Progenitor cell of endocrine pancreas (in vitro differentiated cells): ENCODE results near the gene RALGAPA2. TPM values are rescaled to one million over a fixed set of nuclear protein-coding genes. Genes with fewer than 3 reads are reported as not detected.
A peak's percentile ranks its signal among the peaks of the same experiment; 100 is the strongest.

Source experiments
- DNase-seq: peaks from one replicate; pipeline ENCODE4 v3.0.0; 2021; ENCODE audit warnings: low spot score; ENCODE audit not compliant: unreplicated experiment
- H3K27ac Mint-ChIP-seq: 2 replicates; pipeline ENCODE4 v1.8.0; 2021; ENCODE audit warnings: mild to moderate bottlenecking, moderate library complexity, mixed read lengths
- H3K27me3 Mint-ChIP-seq: 2 replicates; pipeline ENCODE4 v1.8.0; 2021; ENCODE audit warnings: mixed read lengths
- H3K36me3 Mint-ChIP-seq: 2 replicates; pipeline ENCODE4 v1.8.0; 2022; ENCODE audit warnings: mixed read lengths; ENCODE audit not compliant: insufficient read depth
- H3K4me1 Mint-ChIP-seq: 2 replicates; pipeline ENCODE4 v1.8.0; 2021; ENCODE audit warnings: low read depth, mixed read lengths
- H3K4me3 Mint-ChIP-seq: 2 replicates; pipeline ENCODE4 v1.8.0; 2021; ENCODE audit warnings: low read depth, mild to moderate bottlenecking, moderate library complexity, mixed read lengths
- H3K9me3 Mint-ChIP-seq: 2 replicates; pipeline ENCODE4 v1.8.0; 2021; ENCODE audit warnings: low read depth, mixed read lengths
- total RNA-seq: library from RNA; stranded (reverse); gene quantifications from 2 replicates; pipeline ENCODE4 v1.2.1, GENCODE V29; 2021
- TF ChIP-seq, protein P1 (sequence below): fragments of 200-600 bp; sonication (generic); IDR thresholded peaks from one replicate; pipeline ENCODE4 v1.5.0; 2021; ENCODE audit warnings: antibody characterized with exemption, mild to moderate bottlenecking; ENCODE audit not compliant: unreplicated experiment

Gene RALGAPA2
- total RNA-seq, 1 donor from 2014 or later = 109 TPM

DNA sequence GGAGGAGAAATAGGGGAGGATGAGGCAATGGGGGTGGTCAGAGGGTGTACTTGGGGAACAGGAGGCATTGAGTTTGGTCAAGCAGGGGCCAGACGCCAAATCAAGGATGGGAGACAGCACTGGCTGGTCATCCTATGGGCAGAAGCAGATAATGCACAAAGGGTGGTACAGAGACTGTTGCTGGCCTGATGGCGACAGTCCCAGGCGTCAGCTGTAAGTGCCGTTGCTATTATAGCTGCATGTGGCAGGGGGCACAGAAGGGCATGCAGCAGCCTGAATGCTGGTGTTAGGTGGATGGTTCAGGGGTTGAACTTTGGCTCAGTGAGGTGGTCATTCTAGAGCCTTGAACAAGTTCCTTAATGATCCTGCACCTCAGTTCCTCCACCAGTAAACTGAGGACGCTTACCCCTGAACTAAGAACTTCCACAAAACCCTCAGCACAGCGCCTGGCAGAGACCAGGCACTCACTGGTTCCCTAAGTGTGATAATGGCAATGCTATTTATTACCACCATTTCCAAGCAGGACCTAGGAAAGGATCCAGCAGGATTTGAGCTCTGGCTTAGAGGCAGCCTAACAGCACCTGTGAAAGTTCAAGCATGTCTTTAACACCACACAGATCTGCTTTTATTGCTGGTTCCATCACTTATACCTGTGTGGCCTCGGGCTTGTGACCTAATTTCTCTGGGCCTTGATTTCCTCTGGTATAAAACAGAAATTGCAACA, 181.9 kb downstream of the RALGAPA2 start:
- no peak overlapping the region for H3K27ac Mint-ChIP-seq
- no peaks in the 10 kb centered on the region for H3K9me3 Mint-ChIP-seq
- TF ChIP-seq, protein P1, sequence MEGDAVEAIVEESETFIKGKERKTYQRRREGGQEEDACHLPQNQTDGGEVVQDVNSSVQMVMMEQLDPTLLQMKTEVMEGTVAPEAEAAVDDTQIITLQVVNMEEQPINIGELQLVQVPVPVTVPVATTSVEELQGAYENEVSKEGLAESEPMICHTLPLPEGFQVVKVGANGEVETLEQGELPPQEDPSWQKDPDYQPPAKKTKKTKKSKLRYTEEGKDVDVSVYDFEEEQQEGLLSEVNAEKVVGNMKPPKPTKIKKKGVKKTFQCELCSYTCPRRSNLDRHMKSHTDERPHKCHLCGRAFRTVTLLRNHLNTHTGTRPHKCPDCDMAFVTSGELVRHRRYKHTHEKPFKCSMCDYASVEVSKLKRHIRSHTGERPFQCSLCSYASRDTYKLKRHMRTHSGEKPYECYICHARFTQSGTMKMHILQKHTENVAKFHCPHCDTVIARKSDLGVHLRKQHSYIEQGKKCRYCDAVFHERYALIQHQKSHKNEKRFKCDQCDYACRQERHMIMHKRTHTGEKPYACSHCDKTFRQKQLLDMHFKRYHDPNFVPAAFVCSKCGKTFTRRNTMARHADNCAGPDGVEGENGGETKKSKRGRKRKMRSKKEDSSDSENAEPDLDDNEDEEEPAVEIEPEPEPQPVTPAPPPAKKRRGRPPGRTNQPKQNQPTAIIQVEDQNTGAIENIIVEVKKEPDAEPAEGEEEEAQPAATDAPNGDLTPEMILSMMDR = no peak
- no peak overlapping the region for H3K4me3 Mint-ChIP-seq
- H3K27me3 Mint-ChIP-seq = no peaks in the 10 kb centered on the region
- H3K36me3 Mint-ChIP-seq = peaks cover 20% of the 10 kb centered on the region
- DNase-seq = no peak
- H3K4me1 Mint-ChIP-seq = no peaks in the 10 kb centered on the region

- TF ChIP-seq, protein P1 = no peak
- DNase-seq = no peak
- H3K36me3 Mint-ChIP-seq = peaks cover 16% of the 10 kb centered on the region
- H3K27ac Mint-ChIP-seq = no peak overlapping the region
- H3K9me3 Mint-ChIP-seq = no peaks in the 10 kb centered on the region
- H3K4me3 Mint-ChIP-seq = no peak overlapping the region
- no peaks in the 10 kb centered on the region for H3K27me3 Mint-ChIP-seq
- H3K4me1 Mint-ChIP-seq = no peaks in the 10 kb centered on the region
Measured at GRCh38 chr20:20529597-20529996, 182.8 kb downstream of the RALGAPA2 start.

- Mint-ChIP-seq H3K27ac (no peak overlapping the region), H3K36me3 (peaks cover 16% of the 10 kb centered on the region), H3K27me3 (no peaks in the 10 kb centered on the region), H3K4me1 (no peaks in the 10 kb centered on the region), H3K9me3 (no peaks in the 10 kb centered on the region), H3K4me3 (no peak overlapping the region)
- DNase-seq = no peak
- TF ChIP-seq, protein P1 = no peak
Measured at GRCh38 chr20:20528861-20529260, 183.6 kb downstream of the RALGAPA2 start.

DNA sequence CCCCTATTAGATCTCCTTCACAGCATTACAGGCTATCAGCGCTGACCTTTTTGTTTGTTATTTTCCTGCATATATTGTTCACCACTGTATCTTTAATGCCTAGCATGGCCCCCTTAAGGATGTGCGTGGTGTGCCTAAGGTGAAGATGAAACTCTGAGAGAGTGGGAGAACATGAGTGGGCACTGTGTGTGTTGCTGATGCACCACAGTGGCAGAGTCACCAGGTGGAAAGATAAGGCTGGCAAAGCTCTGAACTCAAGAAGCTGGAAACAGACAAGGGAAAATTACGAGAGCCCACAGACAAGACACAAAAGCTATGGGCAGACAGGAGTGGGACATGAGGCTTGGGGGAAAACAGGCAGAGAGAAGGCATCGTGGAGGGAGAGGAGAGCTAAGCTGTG, 184.8 kb downstream of the RALGAPA2 start:
- Mint-ChIP-seq H3K4me3 (no peak overlapping the region), H3K27ac (peak overlapping the region; percentile 13), H3K4me1 (no peaks in the 10 kb centered on the region), H3K27me3 (no peaks in the 10 kb centered on the region), H3K9me3 (no peaks in the 10 kb centered on the region), H3K36me3 (peaks cover 17% of the 10 kb centered on the region)
- TF ChIP-seq, protein P1 = no peak
- DNase-seq = no peak

GRCh38 chr20:20525756-20526155, 186.7 kb downstream of the RALGAPA2 start:
- no peak for DNase-seq
- no peaks in the 10 kb centered on the region for H3K4me1 Mint-ChIP-seq
- peaks cover 23% of the 10 kb centered on the region for H3K36me3 Mint-ChIP-seq
- TF ChIP-seq, protein P1 = no peak
- H3K27ac Mint-ChIP-seq = peak overlapping the region; percentile 67
- H3K27me3 Mint-ChIP-seq = no peaks in the 10 kb centered on the region
- no peaks in the 10 kb centered on the region for H3K9me3 Mint-ChIP-seq
- no peak overlapping the region for H3K4me3 Mint-ChIP-seq
